ENCODE data around the gene ST3GAL6. TPM values are rescaled to one million over a fixed set of nuclear protein-coding genes. Genes with fewer than 3 reads are reported as not detected.

The ST3GAL6 gene
- total RNA-seq, 3 donors from 2014 or later (not counting 1 experiment from before 2014, with no cell fraction given) = 0.38 to 3.7 (median 1.4) TPM

DNA sequence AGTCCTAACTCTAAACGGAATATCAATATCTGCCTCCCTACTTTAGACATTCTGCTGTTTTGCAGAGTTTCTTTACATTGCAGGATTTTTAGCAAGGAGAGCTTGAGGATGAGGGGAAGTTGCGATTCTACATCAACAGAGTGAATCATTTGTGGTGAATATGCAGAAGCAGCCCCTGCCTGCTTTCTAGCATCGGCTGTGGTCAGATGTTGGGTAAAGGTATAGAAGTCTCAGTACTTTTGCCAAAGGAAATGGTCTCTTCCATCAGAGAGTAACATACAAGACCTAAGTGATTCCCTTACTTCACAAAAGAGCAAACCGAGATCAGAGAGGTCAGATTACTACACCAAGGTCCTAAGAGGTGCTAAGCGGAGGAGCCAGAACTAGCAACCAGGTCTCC lies 15.2 kb downstream of the ST3GAL6 start:
- DNase-seq = no peak
- TF ChIP-seq, protein P1, sequence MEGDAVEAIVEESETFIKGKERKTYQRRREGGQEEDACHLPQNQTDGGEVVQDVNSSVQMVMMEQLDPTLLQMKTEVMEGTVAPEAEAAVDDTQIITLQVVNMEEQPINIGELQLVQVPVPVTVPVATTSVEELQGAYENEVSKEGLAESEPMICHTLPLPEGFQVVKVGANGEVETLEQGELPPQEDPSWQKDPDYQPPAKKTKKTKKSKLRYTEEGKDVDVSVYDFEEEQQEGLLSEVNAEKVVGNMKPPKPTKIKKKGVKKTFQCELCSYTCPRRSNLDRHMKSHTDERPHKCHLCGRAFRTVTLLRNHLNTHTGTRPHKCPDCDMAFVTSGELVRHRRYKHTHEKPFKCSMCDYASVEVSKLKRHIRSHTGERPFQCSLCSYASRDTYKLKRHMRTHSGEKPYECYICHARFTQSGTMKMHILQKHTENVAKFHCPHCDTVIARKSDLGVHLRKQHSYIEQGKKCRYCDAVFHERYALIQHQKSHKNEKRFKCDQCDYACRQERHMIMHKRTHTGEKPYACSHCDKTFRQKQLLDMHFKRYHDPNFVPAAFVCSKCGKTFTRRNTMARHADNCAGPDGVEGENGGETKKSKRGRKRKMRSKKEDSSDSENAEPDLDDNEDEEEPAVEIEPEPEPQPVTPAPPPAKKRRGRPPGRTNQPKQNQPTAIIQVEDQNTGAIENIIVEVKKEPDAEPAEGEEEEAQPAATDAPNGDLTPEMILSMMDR (IDR thresholded peaks at IDR 0.05) = no peak
- Mint-ChIP-seq H3K4me3 (no peak overlapping the region), H3K27ac (no peak overlapping the region), H3K27me3 (ENCODE audit: low read depth in 2 of 2) (peaks cover 5 to 11% of the 10 kb centered on the region in 2 donors), H3K4me1 (no peaks in the 10 kb centered on the region), H3K9me3 (no peaks in the 10 kb centered on the region), H3K36me3 (no peaks in the 10 kb centered on the region)
- no peaks in the 10 kb centered on the region for H3K4me1 ChIP-seq (ENCODE audit: control insufficient read depth, insufficient read depth, low read length)
- intact Hi-C loops (cut with micrococcal nuclease) = no loop called here
- H3K27me3 ChIP-seq (ENCODE audit: control insufficient read depth, insufficient read depth, low read length) = no peaks in the 10 kb centered on the region
- ATAC-seq = peak in 1 of 3 donors; percentile 63
- no peaks in the 10 kb centered on the region for H3K9me3 ChIP-seq (ENCODE audit: control insufficient read depth, insufficient read depth, low read length)
- no peak overlapping the region for H3K4me3 ChIP-seq (ENCODE audit: low read length)
- WGBS (ENCODE audit: insufficient coverage) = 39% methylated on average over 3 of the region's 5 CpGs
- no peaks in the 10 kb centered on the region for H3K36me3 ChIP-seq (ENCODE audit: control insufficient read depth, insufficient read depth, low read length)
- H3K27ac ChIP-seq (ENCODE audit: low read length) = no peak overlapping the region

DNA sequence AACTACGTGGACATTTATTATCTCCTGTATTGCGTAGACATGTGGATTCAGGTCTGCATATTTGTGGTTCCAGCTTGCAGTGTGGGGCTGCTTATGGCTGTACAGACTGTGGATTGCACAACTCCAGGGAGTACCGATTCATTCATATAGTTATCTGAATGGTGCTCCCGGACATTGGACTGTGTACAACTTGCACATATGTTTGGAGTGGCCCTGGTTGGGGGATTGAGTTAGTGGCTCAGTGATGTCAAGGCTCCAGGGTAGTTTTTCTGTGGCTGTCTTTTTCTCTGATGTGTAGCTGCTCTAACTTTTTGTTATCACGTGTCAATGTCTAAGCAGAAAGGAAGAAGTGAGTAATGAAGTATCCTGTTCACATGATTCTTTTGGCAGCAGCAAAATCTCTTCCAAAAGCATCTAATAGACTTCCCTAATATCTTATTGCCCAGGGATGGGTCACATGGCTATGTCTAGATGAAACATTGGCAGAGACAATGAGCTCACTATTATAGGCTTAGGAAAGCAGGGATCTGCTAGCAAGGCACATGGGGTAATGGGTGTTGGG lies 15.8 kb downstream of the ST3GAL6 start:
- ATAC-seq = peak in 1 of 3 donors; percentile 12
- H3K27me3 ChIP-seq (ENCODE audit: control insufficient read depth, insufficient read depth, low read length) = no peaks in the 10 kb centered on the region
- intact Hi-C loops (cut with micrococcal nuclease) = no loop called here
- no peaks in the 10 kb centered on the region for H3K4me1 ChIP-seq (ENCODE audit: control insufficient read depth, insufficient read depth, low read length)
- Mint-ChIP-seq H3K27me3 (ENCODE audit: low read depth in 2 of 2) (peaks cover 5 to 11% of the 10 kb centered on the region in 2 donors), H3K27ac (no peak overlapping the region), H3K36me3 (no peaks in the 10 kb centered on the region), H3K9me3 (no peaks in the 10 kb centered on the region), H3K4me1 (no peaks in the 10 kb centered on the region), H3K4me3 (no peak overlapping the region)
- TF ChIP-seq, protein P1 (IDR thresholded peaks at IDR 0.05) = no peak
- DNase-seq = no peak
- no peak overlapping the region for H3K4me3 ChIP-seq (ENCODE audit: low read length)
- H3K36me3 ChIP-seq (ENCODE audit: control insufficient read depth, insufficient read depth, low read length) = no peaks in the 10 kb centered on the region
- WGBS (ENCODE audit: insufficient coverage) = 25% methylated on average over 4 of the region's 5 CpGs
- H3K27ac ChIP-seq (ENCODE audit: low read length) = no peak overlapping the region
- H3K9me3 ChIP-seq (ENCODE audit: control insufficient read depth, insufficient read depth, low read length) = no peaks in the 10 kb centered on the region

DNA sequence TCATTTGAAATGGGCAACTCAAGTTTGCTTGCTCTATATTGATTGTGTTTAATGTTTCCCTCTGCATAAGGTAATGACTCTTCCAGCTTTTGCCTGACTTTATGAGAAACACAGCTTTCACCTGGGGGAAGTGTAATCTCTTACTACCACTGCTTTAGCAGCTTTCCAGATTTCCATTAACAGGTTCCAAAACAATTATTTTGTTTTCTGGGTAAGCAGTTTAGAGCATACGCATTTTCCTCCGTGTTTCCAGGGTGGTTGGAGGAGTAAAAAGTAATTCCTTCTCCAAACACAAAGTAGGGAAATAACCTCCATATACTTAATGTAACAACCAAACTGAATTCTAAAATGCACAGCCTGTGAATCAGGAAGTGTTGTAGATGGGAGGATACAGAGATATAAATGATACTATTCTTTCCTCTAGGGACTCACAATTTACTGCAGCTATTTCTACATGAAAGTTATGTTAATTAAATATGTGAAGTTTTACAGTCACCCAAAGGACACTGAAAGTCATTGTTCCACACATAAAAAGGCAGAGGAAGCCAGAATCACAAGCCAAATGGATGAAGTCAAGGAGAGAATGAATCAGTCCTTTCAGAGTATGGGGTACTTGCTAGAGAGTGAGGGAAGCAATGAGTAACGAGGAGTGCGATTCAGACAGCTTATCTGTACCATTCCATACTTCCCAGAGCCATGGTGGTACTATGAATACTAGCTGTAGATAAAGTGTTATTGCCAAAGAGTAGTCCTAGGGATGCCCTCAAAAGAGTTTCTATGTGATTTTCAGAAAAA lies 16.6 kb downstream of the ST3GAL6 start:
- H3K36me3 ChIP-seq (ENCODE audit: control insufficient read depth, insufficient read depth, low read length) = no peaks in the 10 kb centered on the region
- Mint-ChIP-seq H3K9me3 (no peaks in the 10 kb centered on the region), H3K36me3 (no peaks in the 10 kb centered on the region), H3K4me3 (no peak overlapping the region), H3K27me3 (ENCODE audit: low read depth in 2 of 2) (peaks cover 5 to 11% of the 10 kb centered on the region in 2 donors), H3K4me1 (no peaks in the 10 kb centered on the region), H3K27ac (no peak overlapping the region)
- H3K27ac ChIP-seq (ENCODE audit: low read length) = no peak overlapping the region
- intact Hi-C loops (cut with micrococcal nuclease) = no loop called here
- no peaks in the 10 kb centered on the region for H3K27me3 ChIP-seq (ENCODE audit: control insufficient read depth, insufficient read depth, low read length)
- H3K9me3 ChIP-seq (ENCODE audit: control insufficient read depth, insufficient read depth, low read length) = no peaks in the 10 kb centered on the region
- H3K4me1 ChIP-seq (ENCODE audit: control insufficient read depth, insufficient read depth, low read length) = no peaks in the 10 kb centered on the region
- ATAC-seq (no peak), DNase-seq (no peak)
- no peak overlapping the region for H3K4me3 ChIP-seq (ENCODE audit: low read length)
- TF ChIP-seq, protein P1 (IDR thresholded peaks at IDR 0.05) = no peak
- no CpG with 5 or more reads among the region's 4 CpGs for WGBS (ENCODE audit: insufficient coverage)
